ENCODE data around the gene NRCAM.

DNA sequence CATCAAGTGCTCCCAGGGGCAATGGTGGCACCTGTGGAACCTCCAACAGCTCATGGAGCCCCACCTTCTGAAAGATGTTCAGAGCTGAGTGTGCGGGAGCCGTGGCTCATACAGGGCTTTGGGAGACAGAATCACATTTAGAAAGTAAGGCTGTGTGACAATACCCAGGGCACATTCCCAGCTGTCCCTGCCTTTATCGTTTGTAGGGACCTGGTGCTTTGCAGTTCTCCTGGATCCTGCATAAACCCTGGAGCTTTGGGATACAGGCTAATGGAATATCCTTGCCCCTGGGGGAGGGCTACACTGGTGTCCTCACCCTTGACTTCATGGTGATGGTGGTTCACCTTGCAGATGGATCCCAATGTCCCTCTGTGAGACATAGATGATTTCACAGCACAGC is 191.2 kb downstream of the NRCAM start:
- TF ChIP-seq POLR2A (IDR thresholded peaks at IDR 0.05): no peak
- TF ChIP-seq, protein P1, sequence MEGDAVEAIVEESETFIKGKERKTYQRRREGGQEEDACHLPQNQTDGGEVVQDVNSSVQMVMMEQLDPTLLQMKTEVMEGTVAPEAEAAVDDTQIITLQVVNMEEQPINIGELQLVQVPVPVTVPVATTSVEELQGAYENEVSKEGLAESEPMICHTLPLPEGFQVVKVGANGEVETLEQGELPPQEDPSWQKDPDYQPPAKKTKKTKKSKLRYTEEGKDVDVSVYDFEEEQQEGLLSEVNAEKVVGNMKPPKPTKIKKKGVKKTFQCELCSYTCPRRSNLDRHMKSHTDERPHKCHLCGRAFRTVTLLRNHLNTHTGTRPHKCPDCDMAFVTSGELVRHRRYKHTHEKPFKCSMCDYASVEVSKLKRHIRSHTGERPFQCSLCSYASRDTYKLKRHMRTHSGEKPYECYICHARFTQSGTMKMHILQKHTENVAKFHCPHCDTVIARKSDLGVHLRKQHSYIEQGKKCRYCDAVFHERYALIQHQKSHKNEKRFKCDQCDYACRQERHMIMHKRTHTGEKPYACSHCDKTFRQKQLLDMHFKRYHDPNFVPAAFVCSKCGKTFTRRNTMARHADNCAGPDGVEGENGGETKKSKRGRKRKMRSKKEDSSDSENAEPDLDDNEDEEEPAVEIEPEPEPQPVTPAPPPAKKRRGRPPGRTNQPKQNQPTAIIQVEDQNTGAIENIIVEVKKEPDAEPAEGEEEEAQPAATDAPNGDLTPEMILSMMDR (IDR thresholded peaks at IDR 0.05): no peak
- no peak for TF ChIP-seq EP300 (IDR thresholded peaks at IDR 0.05)

Data from gastroesophageal sphincter (tissue), 3 donors.